Trophoblast cell (in vitro differentiated cells and primary cell): ENCODE results near the gene GOT2.

ENCODE experiments used
- DNase-seq, 2 donors: peaks; one replicate each; pipeline ENCODE4 v3.0.0-alpha.2; 2016
- H2AFZ ChIP-seq: 2 replicates; pipeline ENCODE4 v1.6.1; 2013; ENCODE audit warnings: low read length, moderate library complexity, mild to moderate bottlenecking; ENCODE audit not compliant: insufficient read depth, poor library complexity
- H2AK5ac ChIP-seq: 2 replicates; pipeline ENCODE4 v1.6.1; 2013; ENCODE audit warnings: mild to moderate bottlenecking, low read length
- H2BK120ac ChIP-seq: 2 replicates; pipeline ENCODE4 v1.6.1; 2013; ENCODE audit warnings: low read length, mild to moderate bottlenecking, moderate library complexity; ENCODE audit not compliant: insufficient read depth, poor library complexity
- H2BK12ac ChIP-seq: 2 replicates; pipeline ENCODE4 v1.6.1; 2013; ENCODE audit warnings: mild to moderate bottlenecking, low read length, moderate library complexity
- H2BK5ac ChIP-seq: 2 replicates; pipeline ENCODE4 v1.6.1; 2013; ENCODE audit warnings: low read length, low read depth, moderate library complexity, mild to moderate bottlenecking; ENCODE audit not compliant: poor library complexity
- H3K14ac ChIP-seq: 2 replicates; pipeline ENCODE4 v1.6.1; 2013; ENCODE audit warnings: mild to moderate bottlenecking, low read length
- H3K18ac ChIP-seq: 2 replicates; pipeline ENCODE4 v1.6.1; 2013; ENCODE audit warnings: mild to moderate bottlenecking, low read length
- H3K23ac ChIP-seq: 2 replicates; pipeline ENCODE4 v1.6.1; 2013; ENCODE audit warnings: low read length
- H3K27ac ChIP-seq: 2 replicates; pipeline ENCODE4 v1.5.1; 2013; ENCODE audit warnings: low read depth, mild to moderate bottlenecking, inconsistent platforms, low read length, moderate library complexity
- H3K27me3 ChIP-seq: 2 replicates; pipeline ENCODE4 v1.6.1; 2013; ENCODE audit warnings: inconsistent platforms, mild to moderate bottlenecking, low read length, moderate library complexity; ENCODE audit not compliant: insufficient read depth
- H3K36me3 ChIP-seq, 2 experiments: 1 replicate in 1 of 2; 2 replicates in 1 of 2; pipeline ENCODE4 v1.6.1; 2013; ENCODE audit warnings: low read length in 2 of 2, mild to moderate bottlenecking in 2 of 2, moderate library complexity in 1 of 2; ENCODE audit not compliant: insufficient read depth in 2 of 2, control insufficient read depth in 1 of 2
- H3K4ac ChIP-seq: 2 replicates; pipeline ENCODE4 v1.6.1; 2013; ENCODE audit warnings: low read depth, mild to moderate bottlenecking, low read length, moderate library complexity
- H3K4me1 ChIP-seq, 2 experiments: 1 replicate in 1 of 2; 2 replicates in 1 of 2; pipeline ENCODE4 v1.6.1; 2013; ENCODE audit warnings: low read length in 2 of 2, mild to moderate bottlenecking in 2 of 2, moderate library complexity in 1 of 2; ENCODE audit not compliant: insufficient read depth in 2 of 2, control insufficient read depth in 1 of 2
- H3K4me2 ChIP-seq: 2 replicates; pipeline ENCODE4 v1.6.1; 2013; ENCODE audit warnings: inconsistent platforms, mild to moderate bottlenecking, low read length, moderate library complexity
- H3K4me3 ChIP-seq: 2 replicates; pipeline ENCODE4 v1.5.1; 2013; ENCODE audit warnings: mild to moderate bottlenecking, low read depth, low read length, inconsistent platforms
- H3K79me1 ChIP-seq: one replicate; pipeline ENCODE4 v1.6.1; 2013; ENCODE audit warnings: low read length
- H3K79me2 ChIP-seq: 2 replicates; pipeline ENCODE4 v1.6.1; 2013; ENCODE audit warnings: low read length, mild to moderate bottlenecking; ENCODE audit not compliant: control insufficient read depth, insufficient read depth, poor library complexity
- H3K9ac ChIP-seq: 2 replicates; pipeline ENCODE4 v1.6.1; 2013; ENCODE audit warnings: mild to moderate bottlenecking, low read length
- H3K9me3 ChIP-seq: 2 replicates; pipeline ENCODE4 v1.6.1; 2013; ENCODE audit warnings: low read depth, mild to moderate bottlenecking, control low read depth, inconsistent platforms, low read length; ENCODE audit not compliant: insufficient read depth
- H4K12ac ChIP-seq: 2 replicates; pipeline ENCODE4 v1.6.1; 2013; ENCODE audit warnings: low read depth, mild to moderate bottlenecking, low read length, moderate library complexity
- H4K8ac ChIP-seq: 2 replicates; pipeline ENCODE4 v1.6.1; 2013; ENCODE audit warnings: low read depth, mild to moderate bottlenecking, low read length, moderate library complexity
- H4K91ac ChIP-seq: one replicate; pipeline ENCODE4 v1.6.1; 2013; ENCODE audit warnings: low read depth, mild to moderate bottlenecking, low read length, moderate library complexity
- WGBS: extraction: QIAGEN DNeasy Blood & Tissue Kit; methylation state at CpG from one replicate; pipeline ENCODE4 v1.1.7; 2013; ENCODE audit warnings: missing lambda C conversion rate; ENCODE audit not compliant: insufficient read length, insufficient coverage; ENCODE audit errors: extremely low coverage; 5-methylcytosine and 5-hydroxymethylcytosine counted together

GOT2 gene

GRCh38 chr16:58767581-58767980 lies 33.5 kb upstream of the GOT2 start:
- Histone ChIP-seq H3K27ac (no peak overlapping the region), H3K4me1 (no peaks in the 10 kb centered on the region), H4K8ac (no peak overlapping the region), H3K9ac (no peak overlapping the region), H3K9me3 (no peaks in the 10 kb centered on the region), H3K18ac (no peak overlapping the region), H4K91ac (no peak overlapping the region), H3K27me3 (no peaks in the 10 kb centered on the region), H3K4ac (no peak overlapping the region), H3K4me2 (no peak overlapping the region), H4K12ac (no peak overlapping the region), H3K79me1 (no peaks in the 10 kb centered on the region), H2BK5ac (no peak overlapping the region), H2AFZ (no peak overlapping the region), H2BK120ac (no peak overlapping the region), H3K79me2 (no peaks in the 10 kb centered on the region), H3K23ac (no peak overlapping the region), H2AK5ac (no peak overlapping the region), H3K4me3 (no peak overlapping the region), H3K36me3 (no peaks in the 10 kb centered on the region), H3K14ac (no peak overlapping the region), H2BK12ac (no peak overlapping the region)
- WGBS = no CpG with 5 or more reads among the region's 2 CpGs
- no peak for DNase-seq

- Histone ChIP-seq H3K4me1 (no peaks in the 10 kb centered on the region), H3K79me1 (no peaks in the 10 kb centered on the region), H3K27me3 (no peaks in the 10 kb centered on the region), H2AK5ac (no peak overlapping the region), H2BK120ac (no peak overlapping the region), H2BK5ac (no peak overlapping the region), H3K9ac (no peak overlapping the region), H4K12ac (no peak overlapping the region), H3K4ac (no peak overlapping the region), H2BK12ac (no peak overlapping the region), H3K79me2 (no peaks in the 10 kb centered on the region), H3K9me3 (no peaks in the 10 kb centered on the region), H4K91ac (no peak overlapping the region), H3K14ac (no peak overlapping the region), H3K4me3 (no peak overlapping the region), H4K8ac (no peak overlapping the region), H3K27ac (no peak overlapping the region), H3K23ac (no peak overlapping the region), H2AFZ (no peak overlapping the region), H3K36me3 (no peaks in the 10 kb centered on the region), H3K4me2 (no peak overlapping the region), H3K18ac (no peak overlapping the region)
- DNase-seq = no peak
- WGBS = no CpG with 5 or more reads among the region's 7 CpGs
Observed at GRCh38 chr16:58756650-58757332, 22.7 kb upstream of the GOT2 start.

- WGBS = no CpG with 5 or more reads among the region's 17 CpGs
- no peaks in the 10 kb centered on the region for H3K9me3 ChIP-seq
- H2BK120ac ChIP-seq = no peak overlapping the region
Observed at GRCh38 chr16:58755989-58756649, 22.0 kb upstream of the GOT2 start.

GRCh38 chr16:58753711-58754134 lies 19.6 kb upstream of the GOT2 start:
- H3K4me3 ChIP-seq = no peak overlapping the region
- no CpG with 5 or more reads among the region's 9 CpGs for WGBS

More at GRCh38 chr16:58755989-58756649, 22.0 kb upstream of the GOT2 start:
- Histone ChIP-seq H3K4me3 (no peak overlapping the region), H3K9ac (no peak overlapping the region), H2AK5ac (no peak overlapping the region), H4K12ac (no peak overlapping the region), H3K36me3 (no peaks in the 10 kb centered on the region), H3K79me2 (no peaks in the 10 kb centered on the region), H3K4me1 (no peaks in the 10 kb centered on the region), H3K4me2 (no peak overlapping the region), H3K23ac (no peak overlapping the region), H3K27me3 (no peaks in the 10 kb centered on the region), H2AFZ (no peak overlapping the region), H3K4ac (no peak overlapping the region), H4K91ac (no peak overlapping the region), H2BK5ac (no peak overlapping the region), H3K27ac (no peak overlapping the region), H3K18ac (no peak overlapping the region), H3K79me1 (no peaks in the 10 kb centered on the region), H3K14ac (no peak overlapping the region), H4K8ac (no peak overlapping the region), H2BK12ac (no peak overlapping the region)
- peak; percentile 50 to 69 for DNase-seq

More at GRCh38 chr16:58753711-58754134, 19.6 kb upstream of the GOT2 start:
- Histone ChIP-seq H4K8ac (no peak overlapping the region), H2BK5ac (no peak overlapping the region), H3K79me1 (no peaks in the 10 kb centered on the region), H3K27me3 (no peaks in the 10 kb centered on the region), H4K12ac (no peak overlapping the region), H3K36me3 (no peaks in the 10 kb centered on the region), H2AFZ (no peak overlapping the region), H2BK120ac (no peak overlapping the region), H3K4ac (no peak overlapping the region), H2BK12ac (no peak overlapping the region), H3K14ac (no peak overlapping the region), H2AK5ac (no peak overlapping the region), H3K4me2 (no peak overlapping the region), H3K9me3 (peaks cover 2% of the 10 kb centered on the region), H3K9ac (no peak overlapping the region), H3K4me1 (no peaks in the 10 kb centered on the region), H3K23ac (no peak overlapping the region), H3K27ac (no peak overlapping the region), H3K18ac (no peak overlapping the region), H4K91ac (no peak overlapping the region), H3K79me2 (no peaks in the 10 kb centered on the region)
- DNase-seq = no peak
